Osteocyte (in vitro differentiated cells): ENCODE measurements around the gene ZMYND8. TPM values are rescaled to one million over a fixed set of nuclear protein-coding genes. Genes with fewer than 3 reads are reported as not detected.

ENCODE experiments used
- DNase-seq: peaks from one replicate; pipeline ENCODE4 v3.0.0; 2021; ENCODE audit warnings: mixed read lengths; ENCODE audit not compliant: unreplicated experiment; ENCODE audit errors: extremely low spot score
- H3K27ac Mint-ChIP-seq: one replicate; pipeline ENCODE4 v1.8.0; 2021; ENCODE audit warnings: mild to moderate bottlenecking, mixed read lengths; ENCODE audit not compliant: unreplicated experiment
- H3K27me3 Mint-ChIP-seq: one replicate; pipeline ENCODE4 v1.8.0; 2021; ENCODE audit warnings: mixed read lengths; ENCODE audit not compliant: unreplicated experiment
- H3K36me3 Mint-ChIP-seq: one replicate; pipeline ENCODE4 v1.8.0; 2021; ENCODE audit warnings: mixed read lengths; ENCODE audit not compliant: unreplicated experiment
- H3K4me1 Mint-ChIP-seq: one replicate; pipeline ENCODE4 v1.8.0; 2021; ENCODE audit warnings: mixed read lengths; ENCODE audit not compliant: unreplicated experiment
- H3K4me3 Mint-ChIP-seq: one replicate; pipeline ENCODE4 v1.8.0; 2021; ENCODE audit warnings: mild to moderate bottlenecking, moderate library complexity, mixed read lengths; ENCODE audit not compliant: unreplicated experiment
- H3K9me3 Mint-ChIP-seq: one replicate; pipeline ENCODE4 v1.8.0; 2021; ENCODE audit warnings: mixed read lengths; ENCODE audit not compliant: unreplicated experiment
- CTCF ChIP-seq: fragments of 200-600 bp; sonication (generic); IDR thresholded peaks from 2 replicates; pipeline ENCODE4 v1.5.0; 2021; ENCODE audit warnings: antibody characterized with exemption, mild to moderate bottlenecking, moderate library complexity
- total RNA-seq: library from RNA; stranded (reverse); gene quantifications from 2 replicates; pipeline ENCODE4 v1.2.1, GENCODE V29; 2021

Gene ZMYND8
- total RNA-seq, 1 donor from 2014 or later: 96.5 TPM

GRCh38 chr20:47252879-47253307 is 103.6 kb downstream of the ZMYND8 start:
- no peaks in the 10 kb centered on the region for H3K27me3 Mint-ChIP-seq
- DNase-seq: no peak
- no peak overlapping the region for H3K27ac Mint-ChIP-seq
- no peak overlapping the region for H3K4me3 Mint-ChIP-seq
- H3K4me1 Mint-ChIP-seq: peaks cover 10% of the 10 kb centered on the region
- peaks cover 39% of the 10 kb centered on the region for H3K36me3 Mint-ChIP-seq
- no peaks in the 10 kb centered on the region for H3K9me3 Mint-ChIP-seq
- TF ChIP-seq CTCF: no peak

- Mint-ChIP-seq H3K27me3 (no peaks in the 10 kb centered on the region), H3K4me1 (peaks cover 4% of the 10 kb centered on the region), H3K9me3 (no peaks in the 10 kb centered on the region), H3K36me3 (peaks cover 47% of the 10 kb centered on the region), H3K4me3 (no peak overlapping the region), H3K27ac (no peak overlapping the region)
- DNase-seq: no peak
- no peak for TF ChIP-seq CTCF
These were observed 105.1 kb downstream of the ZMYND8 start for GRCh38 chr20:47251154-47252020.

GRCh38 chr20:47250360-47250759 is 106.1 kb downstream of the ZMYND8 start:
- Mint-ChIP-seq H3K4me1 (peaks cover 4% of the 10 kb centered on the region), H3K27ac (no peak overlapping the region), H3K27me3 (no peaks in the 10 kb centered on the region), H3K4me3 (no peak overlapping the region), H3K9me3 (no peaks in the 10 kb centered on the region), H3K36me3 (peaks cover 55% of the 10 kb centered on the region)
- no peak for TF ChIP-seq CTCF
- DNase-seq: no peak

GRCh38 chr20:47249913-47250312 is 106.6 kb downstream of the ZMYND8 start:
- Mint-ChIP-seq H3K27ac (no peak overlapping the region), H3K4me1 (peaks cover 4% of the 10 kb centered on the region), H3K4me3 (no peak overlapping the region), H3K36me3 (peaks cover 56% of the 10 kb centered on the region), H3K9me3 (no peaks in the 10 kb centered on the region), H3K27me3 (no peaks in the 10 kb centered on the region)
- no peak for DNase-seq
- TF ChIP-seq CTCF: no peak

GRCh38 chr20:47248448-47248966 is 108.0 kb downstream of the ZMYND8 start:
- H3K4me1 Mint-ChIP-seq: peaks cover 6% of the 10 kb centered on the region
- H3K27me3 Mint-ChIP-seq: no peaks in the 10 kb centered on the region
- TF ChIP-seq CTCF: no peak
- H3K36me3 Mint-ChIP-seq: peaks cover 59% of the 10 kb centered on the region
- H3K4me3 Mint-ChIP-seq: no peak overlapping the region
- no peak for DNase-seq
- no peak overlapping the region for H3K27ac Mint-ChIP-seq
- no peaks in the 10 kb centered on the region for H3K9me3 Mint-ChIP-seq
